ENCODE results near the gene ARID5A.

The ARID5A gene

GRCh38 chr2:96564563-96564962 is 28.0 kb downstream of the ARID5A start:
- DNase-seq, result peak; percentile 18

GRCh38 chr2:96565111-96565510 is 28.6 kb downstream of the ARID5A start:
- DNase-seq, result no peak

GRCh38 chr2:96568094-96568493 is 31.5 kb downstream of the ARID5A start:
- no peak for DNase-seq

GRCh38 chr2:96574364-96574763 is 37.8 kb downstream of the ARID5A start:
- DNase-seq, result no peak

GRCh38 chr2:96575785-96576456 is 39.4 kb downstream of the ARID5A start:
- DNase-seq, result no peak

GRCh38 chr2:96577501-96577900 is 40.9 kb downstream of the ARID5A start:
- DNase-seq, result no peak

- DNase-seq, result no peak
These were observed 42.2 kb downstream of the ARID5A start for GRCh38 chr2:96578731-96579130.

GRCh38 chr2:96579422-96579821 is 42.9 kb downstream of the ARID5A start:
- no peak for DNase-seq

- no peak for DNase-seq
These were observed 44.2 kb downstream of the ARID5A start for GRCh38 chr2:96580771-96581170.

- DNase-seq, result no peak
These were observed 47.5 kb downstream of the ARID5A start for GRCh38 chr2:96584017-96584416.

- DNase-seq, result no peak
These were observed 51.3 kb downstream of the ARID5A start for GRCh38 chr2:96587843-96588242.

- no peak for DNase-seq
These were observed 54.5 kb downstream of the ARID5A start for GRCh38 chr2:96591054-96591453.

- DNase-seq, result no peak
These were observed 54.9 kb downstream of the ARID5A start for GRCh38 chr2:96591494-96591893.

- DNase-seq, result no peak
These were observed 57.7 kb downstream of the ARID5A start for GRCh38 chr2:96594282-96594681.

- DNase-seq, result no peak
These were observed 58.2 kb downstream of the ARID5A start for GRCh38 chr2:96594691-96595152.

- DNase-seq, result no peak
These were observed 60.0 kb downstream of the ARID5A start for GRCh38 chr2:96596596-96596995.

GRCh38 chr2:96599941-96600340 is 63.4 kb downstream of the ARID5A start:
- DNase-seq, result no peak

- no peak for DNase-seq
These were observed 65.1 kb downstream of the ARID5A start for GRCh38 chr2:96601382-96602292.

All from NCI-H524 treated with DMSO at 0.1 percent for 48 hours (cell line).